ENCODE measurements around the gene ANTXR1. TPM values are rescaled to one million over a fixed set of nuclear protein-coding genes. Genes with fewer than 3 reads are reported as not detected.

ANTXR1 gene
- total and polyA plus RNA-seq, 2 experiments from 2014 or later: 29.1 to 34.7 TPM

- H3K9me2 ChIP-seq (replicated peaks; ENCODE audit: insufficient read depth): no peaks in the 10 kb centered on the region
- H3K79me2 ChIP-seq: no peaks in the 10 kb centered on the region
- H3K36me3 ChIP-seq (replicated peaks; ENCODE audit: insufficient read depth, low read depth): no peaks in the 10 kb centered on the region
- H3K4me1 ChIP-seq (ENCODE audit: insufficient read depth): peaks cover 9% of the 10 kb centered on the region
- DNase-seq (ENCODE audit: low spot score): peak; percentile 44
- no peak overlapping the region for H3K4me2 ChIP-seq
- H4K20me1 ChIP-seq (ENCODE audit: insufficient read depth, poor library complexity, severe bottlenecking): no peaks in the 10 kb centered on the region
- WGBS (ENCODE audit: low lambda C conversion rate, missing lambda C conversion rate): 50% methylated on average over 6 of the region's 6 CpGs
- H3K27me3 ChIP-seq: no peaks in the 10 kb centered on the region
- TF ChIP-seq CTCF (IDR thresholded peaks at IDR 0.05; ENCODE audit: poor library complexity): no peak
- TF ChIP-seq EZH2phosphoT487 (IDR thresholded peaks at IDR 0.05; ENCODE audit: low read depth, severe bottlenecking, unreplicated experiment): no peak
- no peak for TF ChIP-seq EZH2 (IDR thresholded peaks at IDR 0.05; ENCODE audit: borderline replicate concordance)
- peak overlapping the region; percentile 72 for H3K27ac ChIP-seq
- H2AFZ ChIP-seq: no peak overlapping the region
- no peak overlapping the region for H3K4me3 ChIP-seq
- no peaks in the 10 kb centered on the region for H3K9me3 ChIP-seq (ENCODE audit: low read depth)
These were observed 150.1 kb downstream of the ANTXR1 start for GRCh38 chr2:69163109-69163508.

- H2AFZ ChIP-seq: no peak overlapping the region
- H3K27ac ChIP-seq: peak overlapping the region; percentile 72
- no peaks in the 10 kb centered on the region for H3K36me3 ChIP-seq (replicated peaks; ENCODE audit: insufficient read depth, low read depth)
- TF ChIP-seq EZH2 (IDR thresholded peaks at IDR 0.05; ENCODE audit: borderline replicate concordance) (no peak), CTCF (IDR thresholded peaks at IDR 0.05; ENCODE audit: poor library complexity) (no peak), EZH2phosphoT487 (IDR thresholded peaks at IDR 0.05; ENCODE audit: low read depth, severe bottlenecking, unreplicated experiment) (no peak)
- H3K4me2 ChIP-seq: no peak overlapping the region
- H3K79me2 ChIP-seq: no peaks in the 10 kb centered on the region
- no peaks in the 10 kb centered on the region for H3K9me2 ChIP-seq (replicated peaks; ENCODE audit: insufficient read depth)
- no peak overlapping the region for H3K4me3 ChIP-seq
- H3K27me3 ChIP-seq: no peaks in the 10 kb centered on the region
- no peak for DNase-seq (ENCODE audit: low spot score)
- WGBS (ENCODE audit: low lambda C conversion rate, missing lambda C conversion rate): 86% methylated on average over 7 of the region's 7 CpGs
- no peaks in the 10 kb centered on the region for H3K9me3 ChIP-seq (ENCODE audit: low read depth)
- no peaks in the 10 kb centered on the region for H4K20me1 ChIP-seq (ENCODE audit: insufficient read depth, poor library complexity, severe bottlenecking)
- peaks cover 9% of the 10 kb centered on the region for H3K4me1 ChIP-seq (ENCODE audit: insufficient read depth)
These were observed 150.6 kb downstream of the ANTXR1 start for GRCh38 chr2:69163556-69163955.

- Histone ChIP-seq H3K27me3 (no peaks in the 10 kb centered on the region), H3K36me3 (replicated peaks; ENCODE audit: insufficient read depth, low read depth) (no peaks in the 10 kb centered on the region), H3K4me1 (ENCODE audit: insufficient read depth) (peaks cover 9% of the 10 kb centered on the region), H2AFZ (no peak overlapping the region), H3K79me2 (no peaks in the 10 kb centered on the region), H3K4me3 (no peak overlapping the region), H3K9me2 (replicated peaks; ENCODE audit: insufficient read depth) (no peaks in the 10 kb centered on the region), H3K9me3 (ENCODE audit: low read depth) (no peaks in the 10 kb centered on the region), H4K20me1 (ENCODE audit: insufficient read depth, poor library complexity, severe bottlenecking) (no peaks in the 10 kb centered on the region), H3K27ac (peak overlapping the region; percentile 73), H3K4me2 (no peak overlapping the region)
- TF ChIP-seq CTCF (IDR thresholded peaks at IDR 0.05; ENCODE audit: poor library complexity) (no peak), EZH2 (IDR thresholded peaks at IDR 0.05; ENCODE audit: borderline replicate concordance) (no peak), EZH2phosphoT487 (IDR thresholded peaks at IDR 0.05; ENCODE audit: low read depth, severe bottlenecking, unreplicated experiment) (no peak)
- WGBS (ENCODE audit: low lambda C conversion rate, missing lambda C conversion rate): 69% methylated on average over 8 of the region's 8 CpGs
- DNase-seq (ENCODE audit: low spot score): peak; percentile 42
These were observed 151.2 kb downstream of the ANTXR1 start for GRCh38 chr2:69164061-69164778.

Measured in hepatocyte (in vitro differentiated cells).